KMS-11 (cell line): ENCODE data around the gene SIVA1.

Source experiments
- H2AFZ ChIP-seq: fragments of 200-600 bp; sonication (generic); 2 replicates; pipeline ENCODE4 v1.6.1; 2016; ENCODE audit warnings: antibody characterized with exemption, mixed run types, low read depth
- H3K27ac ChIP-seq: fragments of 200-600 bp; sonication (generic); 2 replicates; pipeline ENCODE4 v1.6.1; 2016; ENCODE audit warnings: mild to moderate bottlenecking, mixed run types
- H3K27me3 ChIP-seq: fragments of 200-600 bp; sonication (generic); 2 replicates; pipeline ENCODE4 v1.6.1; 2017; ENCODE audit warnings: mild to moderate bottlenecking, low read depth, mixed run types, moderate library complexity; ENCODE audit not compliant: insufficient read depth
- H3K36me3 ChIP-seq: fragments of 200-600 bp; sonication (generic); 2 replicates; pipeline ENCODE4 v1.6.1; 2017; ENCODE audit warnings: mild to moderate bottlenecking, mixed run types; ENCODE audit not compliant: insufficient read depth
- H3K4me1 ChIP-seq: fragments of 200-600 bp; sonication (generic); 2 replicates; pipeline ENCODE4 v1.6.1; 2016; ENCODE audit warnings: mild to moderate bottlenecking, low read depth, mixed run types; ENCODE audit not compliant: poor library complexity, severe bottlenecking
- H3K4me2 ChIP-seq: fragments of 200-600 bp; sonication (generic); 2 replicates; pipeline ENCODE4 v1.7.0; 2016; ENCODE audit warnings: mild to moderate bottlenecking, mixed run types
- H3K4me3 ChIP-seq: fragments of 200-600 bp; sonication (generic); IDR thresholded peaks from 2 replicates; pipeline ENCODE4 v1.6.1; 2017; ENCODE audit warnings: low read depth, low read length, mixed read lengths; ENCODE audit not compliant: insufficient read depth
- H3K79me2 ChIP-seq: fragments of 200-600 bp; sonication (generic); 2 replicates; pipeline ENCODE4 v1.6.1; 2016; ENCODE audit warnings: low read depth, mixed run types; ENCODE audit not compliant: insufficient read depth
- H3K9ac ChIP-seq: fragments of 200-600 bp; sonication (generic); 2 replicates; pipeline ENCODE4 v1.6.1; 2016; ENCODE audit warnings: mild to moderate bottlenecking, mixed run types
- H4K20me1 ChIP-seq: fragments of 200-600 bp; sonication (generic); 2 replicates; pipeline ENCODE4 v1.6.1; 2016; ENCODE audit warnings: mild to moderate bottlenecking, mixed run types; ENCODE audit not compliant: insufficient read depth
- TF ChIP-seq, protein P1 (sequence below): fragments of 200-600 bp; sonication (generic); conservative IDR thresholded peaks from 2 replicates; pipeline ENCODE4 v1.6.1; 2017; ENCODE audit warnings: low read depth, mild to moderate bottlenecking, antibody characterized with exemption, low read length, moderate library complexity, mixed read lengths

The SIVA1 gene

GRCh38 chr14:104800015-104800770 lies 47.2 kb downstream of the SIVA1 start:
- TF ChIP-seq, protein P1, sequence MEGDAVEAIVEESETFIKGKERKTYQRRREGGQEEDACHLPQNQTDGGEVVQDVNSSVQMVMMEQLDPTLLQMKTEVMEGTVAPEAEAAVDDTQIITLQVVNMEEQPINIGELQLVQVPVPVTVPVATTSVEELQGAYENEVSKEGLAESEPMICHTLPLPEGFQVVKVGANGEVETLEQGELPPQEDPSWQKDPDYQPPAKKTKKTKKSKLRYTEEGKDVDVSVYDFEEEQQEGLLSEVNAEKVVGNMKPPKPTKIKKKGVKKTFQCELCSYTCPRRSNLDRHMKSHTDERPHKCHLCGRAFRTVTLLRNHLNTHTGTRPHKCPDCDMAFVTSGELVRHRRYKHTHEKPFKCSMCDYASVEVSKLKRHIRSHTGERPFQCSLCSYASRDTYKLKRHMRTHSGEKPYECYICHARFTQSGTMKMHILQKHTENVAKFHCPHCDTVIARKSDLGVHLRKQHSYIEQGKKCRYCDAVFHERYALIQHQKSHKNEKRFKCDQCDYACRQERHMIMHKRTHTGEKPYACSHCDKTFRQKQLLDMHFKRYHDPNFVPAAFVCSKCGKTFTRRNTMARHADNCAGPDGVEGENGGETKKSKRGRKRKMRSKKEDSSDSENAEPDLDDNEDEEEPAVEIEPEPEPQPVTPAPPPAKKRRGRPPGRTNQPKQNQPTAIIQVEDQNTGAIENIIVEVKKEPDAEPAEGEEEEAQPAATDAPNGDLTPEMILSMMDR = no peak
- Histone ChIP-seq H3K4me2 (peak overlapping the region; percentile 13; the same call in 1 of the 2 replicates), H3K79me2 (no peaks in the 10 kb centered on the region), H4K20me1 (no peaks in the 10 kb centered on the region), H3K9ac (no peak overlapping the region), H2AFZ (peak overlapping the region; percentile 49; the same call in 1 of the 2 replicates), H3K4me1 (peaks cover 34% of the 10 kb centered on the region), H3K27me3 (no peaks in the 10 kb centered on the region), H3K27ac (no peak overlapping the region), H3K4me3 (no peak overlapping the region), H3K36me3 (no peaks in the 10 kb centered on the region)

DNA sequence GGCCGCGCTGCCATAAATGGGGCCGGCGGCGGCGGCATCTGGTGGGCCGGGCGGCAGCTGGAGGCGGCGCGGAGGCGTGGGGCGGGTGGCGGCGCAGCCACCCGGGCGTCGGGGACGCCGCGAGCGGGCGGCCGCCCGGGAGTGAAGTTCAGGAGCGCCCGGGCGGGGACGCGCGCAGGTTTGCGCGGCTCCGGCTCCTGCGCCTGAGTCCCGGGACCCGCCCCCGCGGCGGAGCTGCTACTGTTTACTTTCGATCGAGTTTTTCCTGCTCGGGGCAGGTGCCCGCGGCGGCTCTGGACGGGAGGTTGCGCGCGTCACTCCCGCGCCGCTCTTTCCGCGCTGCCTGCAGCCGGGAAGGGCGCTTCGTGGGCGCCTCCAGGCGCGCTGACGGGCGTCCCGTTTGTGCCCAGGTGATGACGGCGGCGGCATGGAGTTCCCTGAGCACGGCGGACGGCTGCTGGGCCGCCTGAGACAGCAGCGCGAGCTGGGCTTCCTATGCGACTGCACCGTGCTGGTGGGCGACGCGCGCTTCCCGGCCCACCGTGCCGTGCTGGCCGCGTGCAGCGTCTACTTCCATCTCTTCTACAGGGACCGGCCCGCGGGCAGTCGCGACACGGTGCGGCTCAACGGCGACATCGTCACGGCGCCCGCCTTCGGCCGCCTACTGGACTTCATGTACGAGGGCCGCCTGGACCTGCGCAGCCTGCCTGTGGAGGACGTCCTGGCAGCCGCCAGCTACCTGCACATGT lies 48.0 kb downstream of the SIVA1 start, which contains the start of gene ZBTB42:
ZBTB42 (plus strand) TSS at position 331 of the 749 bp plus-strand sequence; CDS start at position 428, 97 bp downstream.
- H2AFZ ChIP-seq = peak within 1 kb of the TSS; percentile 49; the same call in 1 of the 2 replicates
- no peak within 1 kb of the TSS for H3K27ac ChIP-seq
- H3K4me3 ChIP-seq = no peak within 1 kb of the TSS
- H3K79me2 ChIP-seq = no peaks in the 10 kb centered on the region
- no peaks in the 10 kb centered on the region for H3K36me3 ChIP-seq
- TF ChIP-seq, protein P1 = no peak
- peak within 1 kb of the TSS; percentile 39 for H3K4me2 ChIP-seq
- H3K9ac ChIP-seq = no peak within 1 kb of the TSS
- peaks cover 36% of the 10 kb centered on the region for H3K4me1 ChIP-seq
- H3K27me3 ChIP-seq = no peaks in the 10 kb centered on the region
- no peaks in the 10 kb centered on the region for H4K20me1 ChIP-seq

- Histone ChIP-seq H3K27me3 (no peaks in the 10 kb centered on the region), H3K4me1 (peaks cover 28% of the 10 kb centered on the region), H4K20me1 (no peaks in the 10 kb centered on the region), H3K36me3 (no peaks in the 10 kb centered on the region), H3K4me3 (no peak overlapping the region), H3K9ac (no peak overlapping the region), H3K27ac (no peak overlapping the region), H2AFZ (no peak overlapping the region), H3K79me2 (no peaks in the 10 kb centered on the region), H3K4me2 (peak overlapping the region; percentile 39)
- TF ChIP-seq, protein P1 = no peak
Observed at GRCh38 chr14:104801520-104802393, 48.8 kb downstream of the SIVA1 start.

DNA sequence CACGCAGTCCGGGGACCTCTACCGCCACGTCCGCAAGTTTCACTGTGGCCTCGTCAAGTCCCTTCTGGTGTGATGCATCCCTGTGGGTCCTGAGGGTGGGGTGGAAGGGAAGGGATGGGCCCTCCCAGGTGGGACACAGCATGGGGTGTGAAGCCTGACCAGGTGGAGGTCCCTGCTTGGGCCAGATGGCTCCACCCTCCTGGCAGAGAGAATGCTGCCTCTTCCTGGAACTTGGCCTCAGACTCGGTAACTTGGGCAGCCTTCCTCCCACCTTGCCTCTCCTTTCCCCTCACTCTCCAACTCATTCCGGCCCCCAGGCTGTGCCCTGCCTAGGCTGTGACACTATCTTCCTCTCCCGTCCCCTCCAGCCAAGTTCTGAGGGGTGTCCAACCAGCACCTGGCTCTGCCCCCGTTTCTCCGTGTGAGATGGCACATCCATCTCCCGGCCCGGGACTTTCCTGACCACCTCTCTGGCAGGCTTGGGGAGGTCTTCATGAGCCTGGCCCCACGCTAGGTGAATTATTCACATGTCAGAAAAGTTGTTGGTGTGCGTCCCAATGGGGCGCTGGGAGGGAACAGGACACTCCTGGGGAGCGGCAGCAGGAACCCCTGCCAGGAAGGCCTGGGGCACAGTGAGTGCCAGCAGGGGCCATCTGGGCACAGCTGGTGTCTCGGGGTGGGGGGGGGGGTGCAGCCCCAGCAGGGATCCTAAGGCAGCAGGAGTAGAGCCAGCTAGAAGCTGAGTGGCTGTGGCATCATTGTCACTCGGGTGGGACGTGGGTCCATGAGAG lies 49.6 kb downstream of the SIVA1 start:
- Histone ChIP-seq H3K4me3 (no peak overlapping the region), H3K4me1 (peaks cover 20% of the 10 kb centered on the region), H2AFZ (no peak overlapping the region), H3K4me2 (no peak overlapping the region; the same call in 1 of the 2 replicates), H3K9ac (no peak overlapping the region), H3K79me2 (no peaks in the 10 kb centered on the region), H4K20me1 (no peaks in the 10 kb centered on the region), H3K27ac (no peak overlapping the region), H3K27me3 (no peaks in the 10 kb centered on the region), H3K36me3 (no peaks in the 10 kb centered on the region)
- TF ChIP-seq, protein P1 = no peak
